ENCODE results near the gene MAGEB6B. TPM values are rescaled to one million over a fixed set of nuclear protein-coding genes. Genes with fewer than 3 reads are reported as not detected.
"Not testable (repeated sequence)": the region's sequence is repeated elsewhere in the genome, so short reads cannot be mapped to it uniquely, and the experiment has no call there.

MAGEB6B gene, protein sequence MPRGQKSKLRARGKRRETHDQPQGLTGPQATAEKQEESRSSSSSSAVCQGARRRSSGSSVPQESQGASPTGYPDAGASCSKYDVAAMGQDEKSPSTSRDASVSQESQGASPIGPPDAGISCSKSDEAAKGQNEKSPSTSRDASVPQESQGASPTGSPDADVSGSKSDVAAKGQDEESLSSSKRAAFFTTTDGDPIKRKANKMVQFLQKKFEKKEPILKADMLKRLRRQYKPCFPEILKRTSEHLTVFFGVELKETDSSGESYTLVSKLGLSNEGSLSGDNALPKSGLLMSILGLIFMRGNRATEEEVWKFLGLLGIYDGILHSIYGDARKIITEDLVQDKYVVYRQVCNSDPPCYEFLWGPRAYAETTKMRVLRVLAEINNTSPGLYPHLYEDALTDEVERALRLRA
- total RNA-seq = not detected in 2 replicates

DNA sequence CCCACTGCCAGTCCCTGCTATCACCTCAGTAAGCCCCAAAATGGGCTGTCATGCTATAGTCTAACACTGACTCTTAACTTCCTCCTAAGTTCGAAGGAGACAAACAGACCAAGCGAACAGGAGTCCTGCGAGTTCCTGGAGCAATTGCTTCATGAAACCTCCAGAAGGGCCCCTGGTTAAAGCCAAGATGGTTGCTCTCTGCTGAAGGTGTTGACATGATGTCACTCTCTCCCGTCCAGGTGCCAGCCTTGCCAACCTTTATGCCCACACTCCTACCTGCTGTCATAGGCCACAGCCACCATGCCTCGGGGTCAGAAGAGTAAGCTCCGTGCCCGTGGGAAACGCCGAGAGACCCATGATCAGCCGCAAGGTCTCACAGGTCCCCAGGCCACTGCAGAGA, at the start of gene MAGEB6B:
MAGEB6B (plus strand) TSS at position 301 of the 400 bp plus-strand sequence; CDS start at position 301, 0 bp downstream.
- no peaks in the 10 kb centered on the region for H3K27me3 ChIP-seq (ENCODE audit: control insufficient read depth, insufficient read depth, low read length)

DNA sequence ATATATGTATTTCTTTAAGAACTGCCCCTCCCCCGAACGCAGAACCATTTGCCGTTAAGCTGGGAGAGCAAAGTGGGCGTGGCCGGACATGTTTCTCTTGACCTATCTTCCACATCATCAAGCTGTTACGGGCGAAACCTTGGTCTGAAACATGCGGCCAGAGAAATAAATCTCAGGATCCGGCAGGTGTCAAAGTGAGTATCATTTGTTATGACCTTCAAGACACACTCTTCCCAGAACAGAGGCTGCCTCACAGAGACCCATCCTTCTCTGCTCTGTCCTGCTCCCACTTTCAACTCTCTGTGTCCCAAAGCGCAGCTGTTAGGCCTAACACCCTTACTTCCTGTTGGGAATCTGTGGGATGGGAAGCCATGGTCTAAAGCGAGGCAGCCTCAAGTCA, 22.1 kb upstream of the MAGEB6B start, which contains the start of gene MAGEB18:
MAGEB18 (plus strand) TSS at position 70 of the 400 bp plus-strand sequence. CDS start 643 bp downstream, outside the sequence.
- TF ChIP-seq, protein P1, sequence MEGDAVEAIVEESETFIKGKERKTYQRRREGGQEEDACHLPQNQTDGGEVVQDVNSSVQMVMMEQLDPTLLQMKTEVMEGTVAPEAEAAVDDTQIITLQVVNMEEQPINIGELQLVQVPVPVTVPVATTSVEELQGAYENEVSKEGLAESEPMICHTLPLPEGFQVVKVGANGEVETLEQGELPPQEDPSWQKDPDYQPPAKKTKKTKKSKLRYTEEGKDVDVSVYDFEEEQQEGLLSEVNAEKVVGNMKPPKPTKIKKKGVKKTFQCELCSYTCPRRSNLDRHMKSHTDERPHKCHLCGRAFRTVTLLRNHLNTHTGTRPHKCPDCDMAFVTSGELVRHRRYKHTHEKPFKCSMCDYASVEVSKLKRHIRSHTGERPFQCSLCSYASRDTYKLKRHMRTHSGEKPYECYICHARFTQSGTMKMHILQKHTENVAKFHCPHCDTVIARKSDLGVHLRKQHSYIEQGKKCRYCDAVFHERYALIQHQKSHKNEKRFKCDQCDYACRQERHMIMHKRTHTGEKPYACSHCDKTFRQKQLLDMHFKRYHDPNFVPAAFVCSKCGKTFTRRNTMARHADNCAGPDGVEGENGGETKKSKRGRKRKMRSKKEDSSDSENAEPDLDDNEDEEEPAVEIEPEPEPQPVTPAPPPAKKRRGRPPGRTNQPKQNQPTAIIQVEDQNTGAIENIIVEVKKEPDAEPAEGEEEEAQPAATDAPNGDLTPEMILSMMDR (IDR thresholded peaks at IDR 0.05; ENCODE audit: insufficient read depth, low read length, severe bottlenecking) = no peak
- Histone ChIP-seq H3K36me3 (ENCODE audit: control insufficient read depth, insufficient read depth, low read length) (no peaks in the 10 kb centered on the region), H3K27me3 (ENCODE audit: control insufficient read depth, insufficient read depth, low read length) (no peaks in the 10 kb centered on the region), H3K4me3 (ENCODE audit: low read depth, low read length) (no peak within 1 kb of the TSS)
- DNase-seq (ENCODE audit: low read depth) = no peak
- peak; percentile 52 for FAIRE-seq

More for the DNA sequence above, at the start of gene MAGEB6B:
- DNase-seq (ENCODE audit: low read depth) = no peak
- TF ChIP-seq, protein P1 (IDR thresholded peaks at IDR 0.05; ENCODE audit: insufficient read depth, low read length, severe bottlenecking) = no peak
- Histone ChIP-seq H3K4me3 (ENCODE audit: low read depth, low read length) (no peak within 1 kb of the TSS), H3K36me3 (ENCODE audit: control insufficient read depth, insufficient read depth, low read length) (no peaks in the 10 kb centered on the region)
- FAIRE-seq = no peak

DNA sequence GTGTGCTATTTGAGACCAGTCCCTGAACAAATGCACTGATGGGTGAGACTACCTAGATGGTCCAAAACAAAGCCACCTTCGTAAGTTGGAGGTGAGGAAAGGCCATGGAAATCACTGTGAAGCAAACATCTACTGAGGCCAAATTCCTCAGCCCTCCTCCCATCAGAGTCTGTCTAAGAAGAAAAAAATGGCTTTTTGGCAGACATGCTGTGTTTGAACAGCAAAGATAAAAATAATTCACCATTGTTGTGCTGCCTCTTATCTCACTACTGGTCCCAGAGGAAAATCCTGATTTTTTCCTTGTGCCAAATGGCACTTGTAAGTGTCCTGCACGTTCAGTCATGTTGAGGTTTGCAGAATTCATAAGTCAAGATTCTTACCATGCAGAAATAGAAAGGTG, 14.4 kb upstream of the MAGEB6B start:
- Histone ChIP-seq H3K36me3 (ENCODE audit: control insufficient read depth, insufficient read depth, low read length) (no peaks in the 10 kb centered on the region), H3K27me3 (ENCODE audit: control insufficient read depth, insufficient read depth, low read length) (no peaks in the 10 kb centered on the region), H3K4me3 (ENCODE audit: low read depth, low read length) (no peak overlapping the region)
- FAIRE-seq = no peak
- peak; percentile 10 for DNase-seq (ENCODE audit: low read depth)
- TF ChIP-seq, protein P1 (IDR thresholded peaks at IDR 0.05; ENCODE audit: insufficient read depth, low read length, severe bottlenecking) = no peak

DNA sequence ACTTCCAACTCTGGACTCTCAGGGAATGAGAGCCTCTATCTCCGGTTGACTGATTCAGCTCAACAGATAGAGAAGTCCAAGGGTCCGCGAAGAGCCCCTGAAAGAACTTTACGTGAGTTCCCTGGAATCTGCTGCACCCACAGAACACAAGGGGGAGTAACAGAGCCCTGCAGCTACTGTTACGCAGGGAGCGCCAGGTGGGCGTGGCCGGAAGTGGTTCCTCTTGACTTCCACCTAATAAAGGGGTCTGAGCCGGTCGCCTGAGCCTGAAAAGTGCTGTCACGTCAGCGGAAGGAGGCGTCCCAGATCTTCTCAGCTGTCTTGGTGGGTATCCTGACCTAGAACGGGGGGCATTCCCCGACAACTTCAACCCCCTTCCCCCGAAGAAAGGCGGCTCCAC, 31.8 kb downstream of the MAGEB6B start, which contains the start of gene MAGEB6:
MAGEB6 (plus strand) TSS at position 237 of the 400 bp plus-strand sequence. CDS start 1,407 bp downstream, outside the sequence.
- H3K36me3 ChIP-seq (ENCODE audit: control insufficient read depth, insufficient read depth, low read length) = no peaks in the 10 kb centered on the region
- TF ChIP-seq, protein P1 (IDR thresholded peaks at IDR 0.05; ENCODE audit: insufficient read depth, low read length, severe bottlenecking) = no peak
- FAIRE-seq (no peak), DNase-seq (ENCODE audit: low read depth) (no peak)
- no peaks in the 10 kb centered on the region for H3K27me3 ChIP-seq (ENCODE audit: control insufficient read depth, insufficient read depth, low read length)
- no peak within 1 kb of the TSS for H3K4me3 ChIP-seq (ENCODE audit: low read depth, low read length)

DNA sequence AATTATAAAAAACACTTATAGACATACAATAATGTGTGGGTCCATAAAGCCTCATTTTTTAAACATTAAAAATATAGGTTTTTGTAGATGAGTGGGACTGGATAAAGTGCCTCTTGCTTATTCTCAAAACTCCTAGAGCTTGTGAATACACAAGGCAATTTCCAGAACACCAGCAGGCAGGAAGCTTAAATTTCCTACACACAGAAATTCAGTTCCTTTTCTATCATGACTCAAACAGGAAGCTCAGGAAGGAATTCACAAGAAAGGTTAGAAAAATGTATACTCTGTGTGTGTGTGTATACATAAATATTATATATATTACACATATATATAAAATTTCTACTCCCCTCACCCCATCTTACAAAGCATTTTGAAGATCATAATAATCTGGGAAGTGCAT, 43.2 kb downstream of the MAGEB6B start:
- Histone ChIP-seq H3K27me3 (ENCODE audit: control insufficient read depth, insufficient read depth, low read length) (no peaks in the 10 kb centered on the region), H3K36me3 (ENCODE audit: control insufficient read depth, insufficient read depth, low read length) (no peaks in the 10 kb centered on the region), H3K4me3 (ENCODE audit: low read depth, low read length) (no peak overlapping the region)
- TF ChIP-seq, protein P1 (IDR thresholded peaks at IDR 0.05; ENCODE audit: insufficient read depth, low read length, severe bottlenecking) = no peak
- no peak for FAIRE-seq
- no peak for DNase-seq (ENCODE audit: low read depth)

DNA sequence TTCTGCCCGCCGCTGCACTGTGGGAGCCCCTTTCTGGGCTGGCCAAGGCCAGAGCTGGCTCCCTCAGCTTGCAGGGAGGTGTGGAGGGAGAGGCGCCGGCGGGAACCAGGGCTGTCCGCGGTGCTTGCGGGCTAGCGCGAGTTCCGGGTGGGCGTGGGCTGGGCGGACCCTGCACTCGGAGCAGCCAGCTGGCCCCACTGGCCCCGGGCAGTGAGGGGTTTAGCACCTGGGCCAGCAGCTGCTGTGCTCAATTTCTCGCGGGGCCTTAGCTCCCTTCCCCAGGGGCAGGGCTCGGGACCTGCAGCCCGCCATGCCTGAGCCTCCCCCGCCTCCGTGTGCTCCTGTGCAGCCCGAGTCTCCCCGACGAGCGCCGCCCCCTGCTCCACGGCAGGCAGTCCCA, 44.3 kb downstream of the MAGEB6B start:
- not testable (repeated sequence) for H3K36me3 ChIP-seq (ENCODE audit: control insufficient read depth, insufficient read depth, low read length); FAIRE-seq; H3K4me3 ChIP-seq (ENCODE audit: low read depth, low read length); H3K27me3 ChIP-seq (ENCODE audit: control insufficient read depth, insufficient read depth, low read length); DNase-seq (ENCODE audit: low read depth)
